Vagina (tissue), 2 donors: Measurements from ENCODE around the gene MS4A6A.

Experiments
- POLR2A ChIP-seq, 2 donors: fragments of 450-650 bp; IDR thresholded peaks; one replicate each; pipeline ENCODE4 v1.6.1; 2017; ENCODE audit warnings: antibody characterized with exemption in 2 of 2, mild to moderate bottlenecking in 2 of 2, moderate library complexity in 2 of 2
- POLR2AphosphoS5 ChIP-seq, 2 donors: sonication (generic); formaldehyde crosslinking; IDR thresholded peaks; one replicate each; pipeline ENCODE4 v1.9.0; 2017; ENCODE audit warnings: antibody characterized with exemption in 2 of 2, mild to moderate bottlenecking in 2 of 2, low read depth in 1 of 2; ENCODE audit not compliant: insufficient read depth in 1 of 2
- TF ChIP-seq, protein P1 (sequence below), 3 experiments: fragments of 450-650 bp in 2 of 3; fragments of 200-600 bp in 1 of 3; sonication (generic) in 1 of 3; IDR thresholded peaks; one replicate each; pipeline ENCODE4 v1.5.1; 2017 to 2019; ENCODE audit warnings: antibody characterized with exemption in 3 of 3, mild to moderate bottlenecking in 2 of 3, moderate library complexity in 2 of 3

GRCh38 chr11:60182541-60183330 lies at the start of gene MS4A6A:
- TF ChIP-seq, protein P1, sequence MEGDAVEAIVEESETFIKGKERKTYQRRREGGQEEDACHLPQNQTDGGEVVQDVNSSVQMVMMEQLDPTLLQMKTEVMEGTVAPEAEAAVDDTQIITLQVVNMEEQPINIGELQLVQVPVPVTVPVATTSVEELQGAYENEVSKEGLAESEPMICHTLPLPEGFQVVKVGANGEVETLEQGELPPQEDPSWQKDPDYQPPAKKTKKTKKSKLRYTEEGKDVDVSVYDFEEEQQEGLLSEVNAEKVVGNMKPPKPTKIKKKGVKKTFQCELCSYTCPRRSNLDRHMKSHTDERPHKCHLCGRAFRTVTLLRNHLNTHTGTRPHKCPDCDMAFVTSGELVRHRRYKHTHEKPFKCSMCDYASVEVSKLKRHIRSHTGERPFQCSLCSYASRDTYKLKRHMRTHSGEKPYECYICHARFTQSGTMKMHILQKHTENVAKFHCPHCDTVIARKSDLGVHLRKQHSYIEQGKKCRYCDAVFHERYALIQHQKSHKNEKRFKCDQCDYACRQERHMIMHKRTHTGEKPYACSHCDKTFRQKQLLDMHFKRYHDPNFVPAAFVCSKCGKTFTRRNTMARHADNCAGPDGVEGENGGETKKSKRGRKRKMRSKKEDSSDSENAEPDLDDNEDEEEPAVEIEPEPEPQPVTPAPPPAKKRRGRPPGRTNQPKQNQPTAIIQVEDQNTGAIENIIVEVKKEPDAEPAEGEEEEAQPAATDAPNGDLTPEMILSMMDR (IDR thresholded peaks at IDR 0.05), result no peak
- TF ChIP-seq POLR2AphosphoS5 (IDR thresholded peaks at IDR 0.05; ENCODE audit: insufficient read depth in 1 of 2, low read depth in 1 of 2) (no peak), POLR2A (IDR thresholded peaks at IDR 0.05) (no peak)
